Measurements from ENCODE around the gene SSC5D.

- no peak for TF ChIP-seq POLR2AphosphoS5 (IDR thresholded peaks at IDR 0.05; ENCODE audit: low read depth, low read length)
- TF ChIP-seq POU2F2 (IDR thresholded peaks at IDR 0.05; ENCODE audit: low read depth, low read length) = no peak
- TF ChIP-seq POLR2A (IDR thresholded peaks at IDR 0.05; ENCODE audit: low read depth, low read length) = no peak
Observed at GRCh38 chr19:55454787-55455243, 33.4 kb upstream of the SSC5D start.

All from GM12891 (cell line).